Endothelial cell of umbilical vein (primary cell): ENCODE data around the gene CD46. TPM values are rescaled to one million over a fixed set of nuclear protein-coding genes. Genes with fewer than 3 reads are reported as not detected.

Experiments used
- BruUV-seq: library from RNA; stranded (reverse); fragments of 400-500 nt; replicated peaks from 2 replicates; lab custom pipeline; 2021; lab: Mats Ljungman, UMichigan
- CTCF ChIA-PET: fragments of 300-600, 350-600 bp; sonication (Branson Sonifier 250); formaldehyde crosslinking; loops from one replicate; lab custom pipeline; 2021; ENCODE audit warnings: antibody characterized with exemption, inconsistent platforms; lab: Charles Lee
- POLR2A ChIA-PET: fragments of 300-600, 350-600 bp; sonication (Branson Sonifier 250); formaldehyde crosslinking; loops from one replicate; lab custom pipeline; 2021; ENCODE audit warnings: antibody characterized with exemption, inconsistent platforms; lab: Charles Lee
- DNase-seq: peaks from one replicate; pipeline ENCODE4 v3.0.0-alpha.2; 2011; ENCODE audit warnings: low read depth, low spot score
- FAIRE-seq: peaks from 2 replicates; lab custom pipeline; 2011; peaks lifted over from hg19 to GRCh38; lab: Jason Lieb, UNC
- H2AFZ ChIP-seq: 2 replicates; pipeline ENCODE4 v1.6.0; 2012; ENCODE audit warnings: low read depth, low read length, control low read depth, inconsistent platforms
- H3K27ac ChIP-seq: 2 replicates; pipeline ENCODE4 v1.5.1; 2011; ENCODE audit warnings: low read depth, mild to moderate bottlenecking, control low read depth, low read length, moderate library complexity; ENCODE audit not compliant: insufficient read depth
- H3K27me3 ChIP-seq, 2 experiments: 2 replicates each; pipeline versions ENCODE4 v1.6.0 to v1.6.1; 2011; ENCODE audit warnings: low read length in 2 of 2, mixed read lengths in 1 of 2; ENCODE audit not compliant: control insufficient read depth in 2 of 2, insufficient read depth in 2 of 2
- H3K36me3 ChIP-seq, 2 experiments: 2 replicates in 1 of 2; 3 replicates in 1 of 2; pipeline ENCODE4 v1.5.1; 2011; ENCODE audit warnings: low read length in 2 of 2, mild to moderate bottlenecking in 1 of 2, moderate library complexity in 1 of 2; ENCODE audit not compliant: control insufficient read depth in 2 of 2, insufficient read depth in 2 of 2; ENCODE audit errors: extremely low read depth in 1 of 2
- H3K4me1 ChIP-seq: 3 replicates; pipeline ENCODE4 v1.5.1; 2011; ENCODE audit warnings: mild to moderate bottlenecking, low read length; ENCODE audit not compliant: control insufficient read depth, insufficient read depth; ENCODE audit errors: extremely low read depth
- H3K4me2 ChIP-seq: 2 replicates; pipeline ENCODE4 v1.6.1; 2011; ENCODE audit warnings: low read length, control low read depth, mixed read lengths; ENCODE audit not compliant: insufficient read depth
- H3K4me3 ChIP-seq, 3 experiments: fragments of 200-600 bp in 1 of 3; sonication (generic), shearing (Covaris generic) in 1 of 3; replicated peaks in 1 of 3; 2 replicates each; pipeline ENCODE4 v1.5.1; 2011 to 2016; ENCODE audit warnings: control low read depth in 3 of 3, low read length in 3 of 3, mild to moderate bottlenecking in 2 of 3, inconsistent platforms in 1 of 3, low read depth in 1 of 3, moderate library complexity in 1 of 3; ENCODE audit not compliant: insufficient read depth in 1 of 3
- H3K79me2 ChIP-seq: 2 replicates; pipeline ENCODE4 v1.6.0; 2012; ENCODE audit warnings: low read length, inconsistent platforms; ENCODE audit not compliant: control insufficient read depth, insufficient read depth
- H3K9ac ChIP-seq: replicated peaks from 2 replicates; pipeline ENCODE3; 2011; ENCODE audit warnings: low read length, control low read depth; ENCODE audit not compliant: insufficient read depth; ENCODE audit errors: extremely low read depth
- H3K9me1 ChIP-seq: replicated peaks from 3 replicates; pipeline ENCODE4 v1.6.0; 2011; ENCODE audit warnings: mild to moderate bottlenecking, low read length; ENCODE audit not compliant: control insufficient read depth, insufficient read depth; ENCODE audit errors: extremely low read depth
- H3K9me3 ChIP-seq: replicated peaks from 2 replicates; pipeline ENCODE4 v1.5.1; 2012; ENCODE audit warnings: low read length, inconsistent platforms; ENCODE audit not compliant: control insufficient read depth, insufficient read depth
- H4K20me1 ChIP-seq: replicated peaks from 2 replicates; pipeline ENCODE3; 2011; ENCODE audit warnings: mild to moderate bottlenecking, low read length; ENCODE audit not compliant: control insufficient read depth, insufficient read depth; ENCODE audit errors: extremely low read depth
- CTCF ChIP-seq, 2 donors: IDR thresholded peaks; 1 replicate in 1 of 2; 2 replicates in 1 of 2; pipeline ENCODE4 v1.5.1; 2011; ENCODE audit warnings: low read length in 2 of 2, mild to moderate bottlenecking in 2 of 2, moderate library complexity in 2 of 2, control low read depth in 1 of 2, inconsistent platforms in 1 of 2, low read depth in 1 of 2; ENCODE audit not compliant: insufficient read depth in 1 of 2; ENCODE audit errors: extremely low read depth in 1 of 2
- FOS ChIP-seq: IDR thresholded peaks from 2 replicates; pipeline ENCODE4 v1.6.1; 2011; ENCODE audit warnings: mild to moderate bottlenecking, low read length, moderate library complexity, borderline replicate concordance; ENCODE audit not compliant: insufficient read depth
- GATA2 ChIP-seq: IDR thresholded peaks from 2 replicates; pipeline ENCODE4 v1.7.0; 2011; ENCODE audit warnings: low read depth, mild to moderate bottlenecking, moderate library complexity, mixed read lengths, low read length; ENCODE audit not compliant: insufficient read length, insufficient read depth
- JUN ChIP-seq: IDR thresholded peaks from 2 replicates; pipeline ENCODE4 v1.6.1; 2011; ENCODE audit warnings: borderline replicate concordance, low read depth; ENCODE audit not compliant: insufficient read length, insufficient read depth
- MYC ChIP-seq: IDR thresholded peaks from one replicate; pipeline ENCODE4 v1.6.1; 2011; ENCODE audit warnings: mild to moderate bottlenecking, low read depth, low read length
- POLR2A ChIP-seq: IDR thresholded peaks from 2 replicates; pipeline ENCODE4 v1.6.1; 2012; ENCODE audit warnings: low read depth, mild to moderate bottlenecking, control low read depth, low read length
- POLR2AphosphoS5 ChIP-seq: IDR thresholded peaks from 2 replicates; pipeline ENCODE4 v1.6.1; 2012; ENCODE audit warnings: low read depth, mild to moderate bottlenecking, control low read depth, low read length, moderate library complexity; ENCODE audit not compliant: insufficient read depth
- dilution Hi-C: fragments of 300-500 bp; cut with MboI; formaldehyde crosslinking; loops from one replicate; pipeline ENCODE4 v1.15.0; 2019; ENCODE audit warnings: low sequenced_read_pairs; ENCODE audit not compliant: extremely low pct_ligation_motif_present
- intact Hi-C: fragments of 100-400 bp; cut with micrococcal nuclease; formaldehyde crosslinking; loops from one replicate; pipeline ENCODE4 v1.10.0; 2022
- polyA plus RNA-seq, 4 experiments: library from polyadenylated mRNA; depleted of rRNA in 3 of 4; stranded (reverse) in 3 of 4; unstranded in 1 of 4; fragments of >200 nt; gene quantifications; 2 replicates each; pipeline versions ENCODE4 v1.2.1 to v1.2.3, GENCODE V29; 2011 to 2012; ENCODE audit warnings: missing spikeins in 1 of 4
- total RNA-seq: library from RNA; stranded (reverse); gene quantifications from 2 replicates; pipeline ENCODE4 v1.2.3, GENCODE V29; 2021
- TF ChIP-seq, protein P1 (sequence below): IDR thresholded peaks from 2 replicates; pipeline ENCODE4 v1.6.1; 2011; ENCODE audit not compliant: insufficient read depth, insufficient read length

The CD46 gene
- total and polyA plus RNA-seq, 2 donors (not counting 3 experiments of a cell fraction or from before 2014, with no cell fraction given): 134 to 256 TPM

DNA sequence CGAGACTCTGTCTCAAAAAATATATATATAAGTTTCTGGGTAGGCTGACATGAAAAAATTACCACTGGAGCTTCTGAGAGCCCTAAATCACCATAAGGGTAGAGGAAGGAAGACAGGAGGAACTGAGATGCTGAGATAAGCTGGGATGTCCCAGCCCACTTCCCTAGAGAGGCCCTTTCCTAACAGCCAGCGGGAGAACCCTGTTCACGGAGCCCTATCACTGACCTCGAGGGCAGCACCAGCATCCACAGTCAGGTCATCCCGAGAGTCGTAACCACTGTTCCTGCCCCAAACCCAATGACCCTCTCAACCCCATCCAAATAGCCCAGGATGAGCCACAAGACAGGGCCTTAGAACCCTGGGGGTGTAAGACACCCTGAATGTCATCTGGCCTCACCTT lies 81.5 kb downstream of the CD46 start:
- dilution Hi-C loops (no loop called here), intact Hi-C loops (no loop called here)
- CTCF ChIA-PET: interaction anchor here (0.7 to 21.9 kb wide), 6 partner anchors 12 to 130 kb away, joined by 3 to 634 read pairs (median 4); no protein-coding TSS in a partner anchor
- FAIRE-seq (no peak), DNase-seq (no peak)
- peaks cover 48% of the 10 kb centered on the region for H3K79me2 ChIP-seq
- no peak for TF ChIP-seq CTCF (IDR thresholded peaks at IDR 0.05; ENCODE audit: extremely low read depth in 1 of 2, insufficient read depth in 1 of 2, low read depth in 1 of 2, low read length in 2 of 2)
- TF ChIP-seq POLR2AphosphoS5: no peak
- TF ChIP-seq MYC: no peak
- TF ChIP-seq GATA2: no peak
- TF ChIP-seq, protein P1, sequence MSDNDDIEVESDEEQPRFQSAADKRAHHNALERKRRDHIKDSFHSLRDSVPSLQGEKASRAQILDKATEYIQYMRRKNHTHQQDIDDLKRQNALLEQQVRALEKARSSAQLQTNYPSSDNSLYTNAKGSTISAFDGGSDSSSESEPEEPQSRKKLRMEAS: no peak
- TF ChIP-seq FOS: no peak
- no peak for TF ChIP-seq JUN
- TF ChIP-seq POLR2A: no peak
- H3K4me1 ChIP-seq: peaks cover 5% of the 10 kb centered on the region
- H4K20me1 ChIP-seq: no peaks in the 10 kb centered on the region
- H3K9me1 ChIP-seq: no peaks in the 10 kb centered on the region
- no peak overlapping the region for H3K9ac ChIP-seq
- no peak overlapping the region for H3K4me2 ChIP-seq
- no peak overlapping the region for H3K4me3 ChIP-seq
- H3K9me3 ChIP-seq: no peaks in the 10 kb centered on the region
- H3K27ac ChIP-seq: no peak overlapping the region
- peaks cover 0 to 5% of the 10 kb centered on the region in 2 experiments for H3K36me3 ChIP-seq
- H2AFZ ChIP-seq: no peak overlapping the region
- H3K27me3 ChIP-seq: no peaks in the 10 kb centered on the region
- POLR2A ChIA-PET: no interaction called here
- no TSS peak for BruUV-seq
